OCI-LY7 (cell line): ENCODE results near the gene CRIP3. TPM values are rescaled to one million over a fixed set of nuclear protein-coding genes. Genes with fewer than 3 reads are reported as not detected.

Experiments
- BruUV-seq: library from RNA; stranded (reverse); fragments of 400-500 nt; replicated peaks from 2 replicates; lab custom pipeline; 2021; lab: Mats Ljungman, UMichigan
- CTCF ChIA-PET: fragments of 300-600 bp; sonication (Branson Sonifier 250); formaldehyde crosslinking; loops from one replicate; lab custom pipeline; 2022; ENCODE audit warnings: antibody characterized with exemption; ENCODE audit not compliant: unreplicated experiment; lab: Charles Lee
- POLR2A ChIA-PET: fragments of 300-600 bp; sonication (Branson Sonifier 250); formaldehyde crosslinking; loops from one replicate; lab custom pipeline; 2022; ENCODE audit warnings: antibody characterized with exemption; lab: Charles Lee
- DNase-seq: peaks from one replicate; pipeline ENCODE4 v3.0.0-alpha.2; 2015; ENCODE audit warnings: low spot score
- H2AFZ ChIP-seq: fragments of 200-600 bp; sonication (generic), shearing (Covaris generic); 2 replicates; pipeline ENCODE4 v1.6.1; 2014; ENCODE audit warnings: mild to moderate bottlenecking, antibody characterized with exemption, low read length, moderate library complexity
- H3K27ac ChIP-seq: fragments of 200-600 bp; sonication (generic); 2 replicates; pipeline ENCODE4 v1.5.1; 2014; ENCODE audit warnings: mixed run types, low read depth, mild to moderate bottlenecking, moderate library complexity, low read length, inconsistent platforms; ENCODE audit not compliant: poor library complexity, severe bottlenecking
- H3K36me3 ChIP-seq: fragments of 200-600 bp; sonication (generic); 2 replicates; pipeline ENCODE4 v1.6.1; 2014; ENCODE audit warnings: mild to moderate bottlenecking, antibody characterized with exemption, low read length, moderate library complexity, mixed read lengths; ENCODE audit not compliant: insufficient read depth
- H3K4me1 ChIP-seq: fragments of 200-600 bp; sonication (generic); 2 replicates; pipeline ENCODE4 v1.5.1; 2014; ENCODE audit warnings: mild to moderate bottlenecking, low read length; ENCODE audit not compliant: insufficient read depth, poor library complexity, severe bottlenecking
- H3K4me2 ChIP-seq: fragments of 200-600 bp; sonication (generic); 2 replicates; pipeline ENCODE4 v1.6.1; 2014; ENCODE audit warnings: mild to moderate bottlenecking, low read length
- H3K4me3 ChIP-seq: fragments of 200-600 bp; sonication (generic); 2 replicates; pipeline ENCODE4 v1.5.1; 2014; ENCODE audit warnings: mild to moderate bottlenecking, low read depth, low read length; ENCODE audit not compliant: poor library complexity, severe bottlenecking
- H3K79me2 ChIP-seq: fragments of 200-600 bp; sonication (generic); 2 replicates; pipeline ENCODE4 v1.6.1; 2016; ENCODE audit warnings: low read depth, mild to moderate bottlenecking, low read length, moderate library complexity, mixed read lengths; ENCODE audit not compliant: insufficient read depth
- H3K9me2 ChIP-seq: fragments of 200-600 bp; sonication (generic); 2 replicates; pipeline ENCODE4 v1.6.1; 2016; ENCODE audit warnings: mild to moderate bottlenecking, low read length, mixed read lengths; ENCODE audit not compliant: insufficient read depth
- H3K9me3 ChIP-seq: fragments of 200-600 bp; sonication (generic); 2 replicates; pipeline ENCODE4 v1.6.1; 2014; ENCODE audit warnings: mild to moderate bottlenecking, mixed run types, low read length, mixed read lengths
- H4K20me1 ChIP-seq: fragments of 200-600 bp; sonication (generic); 2 replicates; pipeline ENCODE4 v1.6.1; 2014; ENCODE audit warnings: mild to moderate bottlenecking, antibody characterized with exemption, low read length, moderate library complexity, mixed read lengths; ENCODE audit not compliant: insufficient read depth
- CTCF ChIP-seq: fragments of 200-600 bp; sonication (generic); conservative IDR thresholded peaks from 2 replicates; pipeline ENCODE4 v1.5.1; 2014; ENCODE audit warnings: mild to moderate bottlenecking, antibody characterized with exemption, low read length, moderate library complexity, mixed read lengths
- EZH2phosphoT487 ChIP-seq: fragments of 200-600 bp; sonication (generic); IDR thresholded peaks from 2 replicates; pipeline ENCODE4 v1.6.1; 2018; ENCODE audit warnings: low read depth, borderline replicate concordance, mild to moderate bottlenecking, mixed run types, antibody characterized with exemption, low read length, moderate library complexity, mixed read lengths
- intact Hi-C: fragments of 100-400 bp; cut with micrococcal nuclease; formaldehyde crosslinking; loops from one replicate; pipeline ENCODE4 v1.10.0; 2022; ENCODE audit not compliant: unreplicated experiment
- total RNA-seq, 2 experiments: library from RNA; depleted of rRNA in 1 of 2; stranded (reverse); fragments of >200 nt in 1 of 2; shearing (Covaris generic) in 1 of 2; gene quantifications; 2 replicates each; pipeline ENCODE4 v1.2.3, GENCODE V29; 2014 to 2022

The CRIP3 gene
- total RNA-seq, 2 experiments from 2014 or later = 1.7 to 2.9 TPM

GRCh38 chr6:43274916-43275597 lies 33.6 kb downstream of the CRIP3 start:
- Histone ChIP-seq H3K4me3 (no peak overlapping the region), H3K79me2 (no peaks in the 10 kb centered on the region), H2AFZ (no peak overlapping the region), H3K9me2 (no peaks in the 10 kb centered on the region), H3K36me3 (no peaks in the 10 kb centered on the region), H4K20me1 (no peaks in the 10 kb centered on the region), H3K27ac (no peak overlapping the region), H3K4me2 (no peak overlapping the region), H3K9me3 (no peaks in the 10 kb centered on the region), H3K4me1 (peaks cover 20% of the 10 kb centered on the region)
- intact Hi-C loops = loop anchor here (5.0 kb wide), 2 partner anchors 57 to 107 kb away; no protein-coding TSS in a partner anchor
- POLR2A ChIA-PET = no interaction called here
- CTCF ChIA-PET = no interaction called here
- no peak for DNase-seq
- no peak for TF ChIP-seq CTCF
- TF ChIP-seq EZH2phosphoT487 = no peak
- no TSS peak for BruUV-seq

GRCh38 chr6:43274127-43274915 lies 34.3 kb downstream of the CRIP3 start:
- H3K9me3 ChIP-seq = no peaks in the 10 kb centered on the region
- CTCF ChIA-PET = no interaction called here
- POLR2A ChIA-PET = no interaction called here
- BruUV-seq = no TSS peak
- peaks cover 28% of the 10 kb centered on the region for H3K4me1 ChIP-seq
- H3K36me3 ChIP-seq = no peaks in the 10 kb centered on the region
- H4K20me1 ChIP-seq = no peaks in the 10 kb centered on the region
- no peak overlapping the region for H3K4me2 ChIP-seq
- H3K27ac ChIP-seq = no peak overlapping the region
- no peak for DNase-seq
- no peak overlapping the region for H2AFZ ChIP-seq
- H3K9me2 ChIP-seq = no peaks in the 10 kb centered on the region
- H3K4me3 ChIP-seq = no peak overlapping the region
- H3K79me2 ChIP-seq = no peaks in the 10 kb centered on the region
- TF ChIP-seq CTCF (no peak), EZH2phosphoT487 (no peak)
- intact Hi-C loops = loop anchor here (5.0 kb wide), 2 partner anchors 58 to 108 kb away; no protein-coding TSS in a partner anchor

GRCh38 chr6:43273707-43274106 lies 34.9 kb downstream of the CRIP3 start:
- CTCF ChIA-PET = no interaction called here
- no TSS peak for BruUV-seq
- no peaks in the 10 kb centered on the region for H3K9me2 ChIP-seq
- no peaks in the 10 kb centered on the region for H3K9me3 ChIP-seq
- H3K4me3 ChIP-seq = no peak overlapping the region
- POLR2A ChIA-PET = no interaction called here
- H3K4me1 ChIP-seq = peaks cover 32% of the 10 kb centered on the region
- intact Hi-C loops = loop anchor here (5.0 kb wide), 2 partner anchors 59 to 109 kb away; no protein-coding TSS in a partner anchor
- no peak for TF ChIP-seq EZH2phosphoT487
- no peak for TF ChIP-seq CTCF
- H3K36me3 ChIP-seq = no peaks in the 10 kb centered on the region
- no peaks in the 10 kb centered on the region for H4K20me1 ChIP-seq
- H3K79me2 ChIP-seq = no peaks in the 10 kb centered on the region
- H2AFZ ChIP-seq = no peak overlapping the region
- no peak overlapping the region for H3K4me2 ChIP-seq
- H3K27ac ChIP-seq = no peak overlapping the region
- DNase-seq = no peak
